ENCODE results near the gene KRT74. TPM values are rescaled to one million over a fixed set of nuclear protein-coding genes. Genes with fewer than 3 reads are reported as not detected.
"Not testable (repeated sequence)": the region's sequence is repeated elsewhere in the genome, so short reads cannot be mapped to it uniquely, and the experiment has no call there.

KRT74 gene
- total and polyA plus RNA-seq, 2 of the 13 experiments (the other 11 are each of a cell fraction or from before 2014, with no cell fraction given) = not detected

DNA sequence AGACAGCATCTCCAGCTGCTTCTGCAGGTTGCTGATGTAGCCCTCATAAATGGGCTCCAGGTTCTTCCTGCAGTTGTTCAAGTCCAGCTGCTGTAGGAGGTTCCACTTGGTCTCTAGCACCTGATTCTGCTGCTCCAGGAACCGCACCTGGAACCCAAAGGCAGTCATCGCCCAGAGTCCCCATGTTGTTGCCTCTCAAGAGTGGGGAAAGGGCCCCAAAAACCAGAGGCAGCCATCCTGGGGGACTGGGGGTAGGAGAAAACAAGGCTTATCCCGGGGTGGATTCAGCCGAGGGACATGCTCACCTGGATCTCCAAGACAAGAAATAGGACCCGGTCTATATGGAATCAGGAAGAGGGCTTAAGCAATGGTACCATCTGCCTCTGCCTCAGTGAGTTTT lies 25.3 kb upstream of the KRT74 start:
- Histone ChIP-seq H3K79me2 (ENCODE audit: insufficient read depth, low read length) (no peaks in the 10 kb centered on the region), H3K4me1 (ENCODE audit: insufficient read depth, low read length) (no peaks in the 10 kb centered on the region), H3K36me3 (replicated peaks in 1 of 2; ENCODE audit: control insufficient read depth in 1 of 2, insufficient read depth in 2 of 2, low read length in 2 of 2) (no peaks in the 10 kb centered on the region), H3K27me3 (ENCODE audit: control insufficient read depth in 1 of 2, insufficient read depth in 2 of 2, low read length in 2 of 2) (peaks cover 3 to 32% of the 10 kb centered on the region in 2 experiments; a peak in 4 of 5 replicates), H3K27ac (ENCODE audit: extremely low read length, insufficient read depth, low read length) (no peak overlapping the region), H3K9ac (ENCODE audit: insufficient read depth, low read depth, low read length) (no peak overlapping the region), H3K4me3 (replicated peaks in 1 of 3; ENCODE audit: insufficient read depth in 1 of 3, low read depth in 2 of 3, low read length in 3 of 3) (no peak overlapping the region), H2AFZ (ENCODE audit: low read length) (no peak overlapping the region), H3K9me3 (ENCODE audit: low read length) (no peaks in the 10 kb centered on the region), H3K4me2 (ENCODE audit: low read depth, low read length) (no peak overlapping the region), H4K20me1 (ENCODE audit: insufficient read depth, low read length) (no peaks in the 10 kb centered on the region)
- FAIRE-seq = no peak
- CTCF ChIA-PET (ENCODE audit: low intra/inter-chr PET ratio, low total read pairs) = no interaction called here
- intact Hi-C loops (cut with micrococcal nuclease; ENCODE audit: unreplicated experiment) (no loop called here), in situ Hi-C loops (cut with HindIII; ENCODE audit: extremely low pct_ligation_motif_present, low pct_unique_long_range_greater_than_20kb) (no loop called here)
- WGBS (ENCODE audit: low lambda C conversion rate) = 4% methylated on average over 5 of the region's 5 CpGs
- POLR2A ChIA-PET = no interaction called here
- no TSS peak for BruUV-seq (replicated peaks)
- no peak for ATAC-seq
- TF ChIP-seq LCORL (IDR thresholded peaks at IDR 0.05) (no peak), LCORL (CRISPR knock-in tag; IDR thresholded peaks at IDR 0.05) (no peak), NCOA2 (CRISPR knock-in tag; IDR thresholded peaks at IDR 0.05) (no peak), ELF1 (CRISPR knock-in tag; IDR thresholded peaks at IDR 0.05) (no peak), ZNF605 (CRISPR knock-in tag; IDR thresholded peaks at IDR 0.05) (no peak), KLF13 (CRISPR knock-in tag; IDR thresholded peaks at IDR 0.05) (no peak), ZNF260 (CRISPR knock-in tag; IDR thresholded peaks at IDR 0.05; ENCODE audit: borderline replicate concordance, low read depth) (no peak), KLF16 (CRISPR knock-in tag; IDR thresholded peaks at IDR 0.05) (no peak), RAD51 (IDR thresholded peaks at IDR 0.05; ENCODE audit: borderline replicate concordance) (no peak), MTA1 (CRISPR knock-in tag; IDR thresholded peaks at IDR 0.05; ENCODE audit: borderline replicate concordance) (no peak), ADNP (CRISPR knock-in tag; IDR thresholded peaks at IDR 0.05) (no peak)
- TF ChIP-seq, protein P1, sequence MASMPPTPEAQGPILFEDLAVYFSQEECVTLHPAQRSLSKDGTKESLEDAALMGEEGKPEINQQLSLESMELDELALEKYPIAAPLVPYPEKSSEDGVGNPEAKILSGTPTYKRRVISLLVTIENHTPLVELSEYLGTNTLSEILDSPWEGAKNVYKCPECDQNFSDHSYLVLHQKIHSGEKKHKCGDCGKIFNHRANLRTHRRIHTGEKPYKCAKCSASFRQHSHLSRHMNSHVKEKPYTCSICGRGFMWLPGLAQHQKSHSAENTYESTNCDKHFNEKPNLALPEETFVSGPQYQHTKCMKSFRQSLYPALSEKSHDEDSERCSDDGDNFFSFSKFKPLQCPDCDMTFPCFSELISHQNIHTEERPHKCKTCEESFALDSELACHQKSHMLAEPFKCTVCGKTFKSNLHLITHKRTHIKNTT (CRISPR knock-in tag; IDR thresholded peaks at IDR 0.05) = no peak
- TF ChIP-seq, protein P2, sequence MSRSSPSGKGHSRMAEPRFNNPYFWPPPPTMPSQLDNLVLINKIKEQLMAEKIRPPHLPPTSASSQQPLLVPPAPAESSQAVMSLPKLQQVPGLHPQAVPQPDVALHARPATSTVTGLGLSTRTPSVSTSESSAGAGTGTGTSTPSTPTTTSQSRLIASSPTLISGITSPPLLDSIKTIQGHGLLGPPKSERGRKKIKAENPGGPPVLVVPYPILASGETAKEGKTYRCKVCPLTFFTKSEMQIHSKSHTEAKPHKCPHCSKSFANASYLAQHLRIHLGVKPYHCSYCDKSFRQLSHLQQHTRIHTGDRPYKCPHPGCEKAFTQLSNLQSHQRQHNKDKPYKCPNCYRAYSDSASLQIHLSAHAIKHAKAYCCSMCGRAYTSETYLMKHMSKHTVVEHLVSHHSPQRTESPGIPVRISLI (CRISPR knock-in tag; IDR thresholded peaks at IDR 0.05; ENCODE audit: borderline replicate concordance) = no peak
- TF ChIP-seq, protein P3, sequence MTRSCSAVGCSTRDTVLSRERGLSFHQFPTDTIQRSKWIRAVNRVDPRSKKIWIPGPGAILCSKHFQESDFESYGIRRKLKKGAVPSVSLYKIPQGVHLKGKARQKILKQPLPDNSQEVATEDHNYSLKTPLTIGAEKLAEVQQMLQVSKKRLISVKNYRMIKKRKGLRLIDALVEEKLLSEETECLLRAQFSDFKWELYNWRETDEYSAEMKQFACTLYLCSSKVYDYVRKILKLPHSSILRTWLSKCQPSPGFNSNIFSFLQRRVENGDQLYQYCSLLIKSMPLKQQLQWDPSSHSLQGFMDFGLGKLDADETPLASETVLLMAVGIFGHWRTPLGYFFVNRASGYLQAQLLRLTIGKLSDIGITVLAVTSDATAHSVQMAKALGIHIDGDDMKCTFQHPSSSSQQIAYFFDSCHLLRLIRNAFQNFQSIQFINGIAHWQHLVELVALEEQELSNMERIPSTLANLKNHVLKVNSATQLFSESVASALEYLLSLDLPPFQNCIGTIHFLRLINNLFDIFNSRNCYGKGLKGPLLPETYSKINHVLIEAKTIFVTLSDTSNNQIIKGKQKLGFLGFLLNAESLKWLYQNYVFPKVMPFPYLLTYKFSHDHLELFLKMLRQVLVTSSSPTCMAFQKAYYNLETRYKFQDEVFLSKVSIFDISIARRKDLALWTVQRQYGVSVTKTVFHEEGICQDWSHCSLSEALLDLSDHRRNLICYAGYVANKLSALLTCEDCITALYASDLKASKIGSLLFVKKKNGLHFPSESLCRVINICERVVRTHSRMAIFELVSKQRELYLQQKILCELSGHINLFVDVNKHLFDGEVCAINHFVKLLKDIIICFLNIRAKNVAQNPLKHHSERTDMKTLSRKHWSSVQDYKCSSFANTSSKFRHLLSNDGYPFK (CRISPR knock-in tag; IDR thresholded peaks at IDR 0.05; ENCODE audit: borderline replicate concordance) = no peak
- no peak for DNase-seq (ENCODE audit: low spot score)

DNA sequence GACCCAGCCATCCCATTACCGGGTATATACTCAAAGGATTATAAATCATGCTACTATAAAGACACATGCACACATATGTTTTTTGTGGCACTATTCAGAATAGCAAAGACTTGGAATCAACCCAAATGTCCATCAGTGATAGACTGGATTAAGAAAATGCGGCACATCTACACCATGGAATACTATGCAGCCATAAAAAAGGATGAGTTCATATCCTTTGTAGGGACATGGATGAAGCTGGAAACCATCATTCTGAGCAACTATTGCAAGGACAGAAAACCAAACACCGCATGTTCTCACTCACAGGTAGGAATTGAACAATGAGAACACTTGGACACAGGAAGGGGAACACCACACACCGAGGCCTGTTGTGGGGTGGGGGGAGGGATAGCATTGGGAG lies 20.6 kb upstream of the KRT74 start:
- H3K9me3 ChIP-seq (ENCODE audit: low read length); POLR2A ChIA-PET; intact Hi-C loops (cut with micrococcal nuclease; ENCODE audit: unreplicated experiment); DNase-seq (ENCODE audit: low spot score); FAIRE-seq; H3K27me3 ChIP-seq (ENCODE audit: control insufficient read depth in 1 of 2, insufficient read depth in 2 of 2, low read length in 2 of 2); BruUV-seq (replicated peaks); H3K36me3 ChIP-seq (replicated peaks in 1 of 2; ENCODE audit: control insufficient read depth in 1 of 2, insufficient read depth in 2 of 2, low read length in 2 of 2); H3K9ac ChIP-seq (ENCODE audit: insufficient read depth, low read depth, low read length); ATAC-seq; CTCF ChIA-PET (ENCODE audit: low intra/inter-chr PET ratio, low total read pairs); H4K20me1 ChIP-seq (ENCODE audit: insufficient read depth, low read length); H3K27ac ChIP-seq (ENCODE audit: extremely low read length, insufficient read depth, low read length); H3K79me2 ChIP-seq (ENCODE audit: insufficient read depth, low read length); H3K4me1 ChIP-seq (ENCODE audit: insufficient read depth, low read length); H2AFZ ChIP-seq (ENCODE audit: low read length); in situ Hi-C loops (cut with HindIII; ENCODE audit: extremely low pct_ligation_motif_present, low pct_unique_long_range_greater_than_20kb); H3K4me2 ChIP-seq (ENCODE audit: low read depth, low read length); H3K4me3 ChIP-seq (replicated peaks in 1 of 3; ENCODE audit: insufficient read depth in 1 of 3, low read depth in 2 of 3, low read length in 3 of 3): not testable (repeated sequence)
- WGBS (ENCODE audit: low lambda C conversion rate) = 17% methylated on average over 4 of the region's 4 CpGs

Data from HepG2 (cell line).